CD4-positive, alpha-beta T cell treated with Interleukin-17A for 4 hours (primary cell): ENCODE data around the gene RNF113A.
"Not testable (repeated sequence)": the region's sequence is repeated elsewhere in the genome, so short reads cannot be mapped to it uniquely, and the experiment has no call there.

Source experiments
- DNase-seq: peaks from one replicate; pipeline ENCODE4 v3.0.0-alpha.2; 2020; ENCODE audit warnings: mixed read lengths

The RNF113A gene

DNA sequence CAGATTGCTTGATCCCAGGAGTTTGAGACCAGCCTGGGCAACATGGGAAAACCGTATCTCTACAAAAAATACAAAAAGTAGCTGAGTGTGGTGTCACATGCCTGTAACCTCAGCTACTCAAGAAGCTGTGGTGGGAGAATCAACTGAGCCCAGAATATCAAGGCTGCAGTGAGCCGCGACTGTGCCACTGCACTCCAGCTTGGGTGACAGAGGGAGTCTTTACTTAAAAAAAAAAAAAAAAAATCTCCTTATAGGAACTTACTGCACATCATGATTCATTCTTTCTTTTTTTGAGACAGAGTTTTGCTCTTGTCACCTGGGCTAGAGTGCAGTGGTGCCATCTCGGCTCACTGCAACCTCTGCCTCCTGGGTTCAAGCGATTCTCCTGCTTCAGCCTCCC is 43.1 kb downstream of the RNF113A start:
- no peak for DNase-seq

DNA sequence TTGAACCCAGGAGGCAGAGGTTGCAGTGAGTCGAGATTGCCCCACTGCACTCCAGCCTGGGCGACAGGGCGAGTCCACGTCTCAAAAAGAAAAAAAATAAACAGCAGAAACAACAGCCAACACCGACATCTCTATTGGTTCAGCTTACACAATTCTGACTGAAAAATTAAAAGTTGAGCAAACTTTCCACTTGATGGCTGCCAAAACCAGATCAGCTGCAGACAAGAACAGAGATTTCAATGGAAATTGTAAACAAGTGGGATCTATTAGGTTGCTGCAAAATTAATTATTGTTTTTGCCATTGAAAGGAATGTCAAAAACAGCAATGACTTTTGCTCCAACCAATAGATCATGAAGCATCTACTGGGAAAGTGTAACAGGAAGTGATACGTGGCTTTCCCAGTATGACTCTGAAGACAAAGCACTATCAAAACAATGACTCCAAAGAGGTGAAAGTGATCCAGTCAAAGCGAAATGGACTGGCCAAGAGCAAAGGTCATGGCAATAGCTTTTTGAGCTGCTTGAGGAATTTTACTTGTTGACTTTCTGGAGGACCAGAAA is 45.1 kb downstream of the RNF113A start:
- DNase-seq, result no peak

DNA sequence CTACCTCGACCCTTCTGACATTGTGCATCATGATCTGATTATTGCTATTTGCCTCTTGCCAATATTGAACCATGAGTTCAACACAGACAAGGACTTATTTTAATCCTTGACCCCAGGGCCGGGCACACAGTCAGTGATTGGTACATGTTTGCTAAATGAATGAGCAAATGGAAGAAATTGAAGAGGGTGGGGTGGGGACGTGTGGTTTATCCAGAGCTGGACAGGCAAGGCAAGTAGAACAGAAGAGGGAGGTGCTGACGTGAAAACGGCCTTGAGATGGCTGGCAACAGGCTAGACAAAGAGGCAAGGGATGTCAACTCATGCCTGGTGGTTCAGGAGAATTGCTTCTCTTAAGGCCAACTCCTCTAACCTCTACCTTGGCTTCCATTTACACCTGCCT is 47.3 kb downstream of the RNF113A start:
- DNase-seq, result not testable (repeated sequence)

DNA sequence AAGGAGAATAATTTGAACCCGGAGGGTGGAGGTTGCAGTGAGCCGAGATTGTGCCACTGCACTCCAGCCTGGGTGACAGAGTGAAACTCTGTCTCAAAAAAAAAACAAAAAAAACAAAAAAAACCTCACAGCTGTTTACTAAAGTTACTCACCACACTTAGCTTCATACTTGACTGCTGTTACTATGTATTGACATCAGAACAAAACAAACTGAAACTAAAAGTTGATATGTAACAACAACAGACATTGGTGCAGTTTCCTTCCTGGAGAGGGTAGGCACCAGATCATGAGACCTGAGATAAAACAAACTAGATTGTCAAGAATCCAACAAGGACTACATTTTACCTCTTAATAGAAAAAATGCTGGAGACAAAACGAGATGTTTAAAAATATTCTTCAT is 49.8 kb downstream of the RNF113A start:
- not testable (repeated sequence) for DNase-seq
